Ovary (tissue), 3 donors: ENCODE data around the gene SVIL.

Source experiments
- CTCF ChIP-seq, 3 donors: fragments of 450-650 bp in 2 of 3; fragments of 200-600 bp in 1 of 3; IDR thresholded peaks; one replicate each; pipeline versions ENCODE4 v1.5.1 to v1.8.0; 2016 to 2022; ENCODE audit warnings: antibody characterized with exemption in 3 of 3, mild to moderate bottlenecking in 1 of 3
- POLR2A ChIP-seq: fragments of 450-650 bp; IDR thresholded peaks from one replicate; pipeline ENCODE4 v1.6.1; 2017; ENCODE audit warnings: antibody characterized with exemption, mild to moderate bottlenecking, moderate library complexity
- donor health status: DM: no; HTN: no; CAD: no.

GRCh38 chr10:29583674-29584073, 51.1 kb downstream of the SVIL start:
- TF ChIP-seq CTCF (IDR thresholded peaks at IDR 0.05) = no peak
- no peak for TF ChIP-seq POLR2A
